LNCaP clone FGC (cell line): Measurements from ENCODE around the gene METTL26.

Experiments
- DNase-seq: peaks from one replicate; pipeline ENCODE4 v3.0.0-alpha.2; 2011; ENCODE audit warnings: low read depth
- H3K4me3 ChIP-seq: 2 replicates; pipeline ENCODE4 v1.5.1; 2011; ENCODE audit warnings: mild to moderate bottlenecking, low read depth, low read length, control low read depth
- TF ChIP-seq, protein P1 (sequence below): IDR thresholded peaks from 2 replicates; pipeline ENCODE4 v1.5.1; 2012; ENCODE audit warnings: mild to moderate bottlenecking; ENCODE audit not compliant: control insufficient read depth, insufficient read depth; ENCODE audit errors: extremely low read depth

METTL26 gene

DNA sequence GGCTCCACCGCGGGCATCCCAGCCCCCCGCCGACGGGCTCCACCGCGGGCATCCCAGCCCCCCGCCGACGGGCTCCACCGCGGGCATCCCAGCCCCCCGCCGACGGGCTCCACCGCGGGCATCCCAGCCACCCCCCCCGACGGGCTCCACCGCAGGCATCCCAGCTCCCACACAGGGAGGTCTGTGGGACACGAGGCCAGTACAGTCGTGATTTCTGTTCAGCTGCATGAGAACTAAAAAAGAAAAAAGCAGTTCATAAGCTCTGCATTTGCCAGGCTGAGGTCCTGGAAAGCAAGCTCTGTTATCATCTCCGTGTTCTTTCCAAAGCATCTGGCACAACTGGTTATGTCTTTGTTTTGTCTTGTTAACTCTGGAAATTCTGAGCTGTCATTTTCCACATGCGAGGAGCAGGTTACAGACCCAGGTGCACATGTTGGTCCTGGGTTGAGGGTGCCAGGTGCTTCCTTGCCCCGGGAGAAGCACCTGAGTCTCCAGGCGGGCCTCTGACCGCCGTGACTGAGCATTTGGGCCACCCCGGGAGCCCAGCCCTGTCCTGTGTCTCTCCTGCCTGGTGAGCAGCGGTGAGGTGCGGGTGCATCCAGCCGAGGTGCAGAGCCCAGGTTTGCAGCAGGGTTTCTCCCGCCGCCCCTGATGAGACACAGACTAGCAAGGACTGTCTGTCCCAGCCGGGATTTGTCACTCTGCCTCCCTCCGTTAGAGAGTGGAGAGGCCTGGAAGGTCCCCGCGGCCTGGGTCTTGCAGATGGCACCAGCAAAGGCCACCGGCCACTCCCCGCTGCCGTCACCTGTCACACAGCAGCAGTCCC lies 15.2 kb downstream of the METTL26 start:
- TF ChIP-seq, protein P1, sequence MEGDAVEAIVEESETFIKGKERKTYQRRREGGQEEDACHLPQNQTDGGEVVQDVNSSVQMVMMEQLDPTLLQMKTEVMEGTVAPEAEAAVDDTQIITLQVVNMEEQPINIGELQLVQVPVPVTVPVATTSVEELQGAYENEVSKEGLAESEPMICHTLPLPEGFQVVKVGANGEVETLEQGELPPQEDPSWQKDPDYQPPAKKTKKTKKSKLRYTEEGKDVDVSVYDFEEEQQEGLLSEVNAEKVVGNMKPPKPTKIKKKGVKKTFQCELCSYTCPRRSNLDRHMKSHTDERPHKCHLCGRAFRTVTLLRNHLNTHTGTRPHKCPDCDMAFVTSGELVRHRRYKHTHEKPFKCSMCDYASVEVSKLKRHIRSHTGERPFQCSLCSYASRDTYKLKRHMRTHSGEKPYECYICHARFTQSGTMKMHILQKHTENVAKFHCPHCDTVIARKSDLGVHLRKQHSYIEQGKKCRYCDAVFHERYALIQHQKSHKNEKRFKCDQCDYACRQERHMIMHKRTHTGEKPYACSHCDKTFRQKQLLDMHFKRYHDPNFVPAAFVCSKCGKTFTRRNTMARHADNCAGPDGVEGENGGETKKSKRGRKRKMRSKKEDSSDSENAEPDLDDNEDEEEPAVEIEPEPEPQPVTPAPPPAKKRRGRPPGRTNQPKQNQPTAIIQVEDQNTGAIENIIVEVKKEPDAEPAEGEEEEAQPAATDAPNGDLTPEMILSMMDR, result no peak
- no peak overlapping the region for H3K4me3 ChIP-seq
- no peak for DNase-seq

DNA sequence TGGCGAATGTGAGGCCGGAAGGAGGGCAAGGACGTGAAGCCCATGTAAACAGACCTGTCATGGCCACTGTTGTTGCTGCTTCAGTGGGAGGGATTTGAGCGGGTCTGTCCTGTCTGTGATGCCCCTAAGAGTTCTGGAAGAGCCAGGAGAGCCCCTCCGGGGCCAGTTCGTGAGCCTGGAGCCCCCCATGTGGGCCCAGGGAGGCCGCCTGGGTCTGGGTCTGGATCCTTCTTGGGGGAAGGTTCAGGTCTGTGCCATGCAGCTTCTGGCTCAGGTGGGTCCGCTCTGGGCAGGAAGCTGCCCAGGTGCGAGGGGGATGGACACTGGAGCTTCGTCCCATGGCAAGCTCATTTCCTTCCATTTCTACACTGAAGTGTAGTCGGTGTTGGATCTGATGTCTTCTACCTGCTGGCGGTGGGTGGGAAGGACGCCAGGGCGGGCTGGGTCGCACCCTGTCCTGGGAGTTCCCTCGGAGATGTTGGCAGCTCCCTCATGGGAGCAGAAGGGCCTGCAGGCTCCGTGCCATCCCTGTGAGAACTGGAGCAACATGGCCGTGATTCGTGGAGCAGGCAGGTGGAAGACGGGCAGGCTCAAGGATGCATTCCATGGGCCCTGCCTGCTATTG lies 16.5 kb downstream of the METTL26 start:
- no peak overlapping the region for H3K4me3 ChIP-seq
- no peak for DNase-seq
- TF ChIP-seq, protein P1, result no peak

DNA sequence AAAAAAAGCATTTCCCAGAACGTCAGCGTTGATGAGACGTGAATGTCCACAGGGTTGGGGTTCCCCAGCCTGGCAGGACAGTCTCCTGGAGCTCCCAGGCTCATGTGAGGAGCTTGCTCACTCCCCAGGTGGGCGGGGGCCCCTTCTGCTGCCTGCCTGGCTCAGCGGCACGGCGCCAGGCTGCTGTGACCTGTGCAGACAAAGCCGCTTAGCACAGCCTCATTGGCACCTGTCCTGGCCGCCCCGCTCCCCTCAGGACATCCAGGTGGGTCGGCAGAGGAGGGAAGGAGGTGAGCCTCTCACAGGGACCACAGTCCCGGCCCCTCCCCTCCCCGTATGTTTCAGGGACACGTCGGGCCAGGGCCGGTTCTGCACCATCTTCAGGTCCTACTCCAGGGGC lies 18.2 kb downstream of the METTL26 start:
- no peak for DNase-seq
- TF ChIP-seq, protein P1, result no peak
- H3K4me3 ChIP-seq, result no peak overlapping the region

DNA sequence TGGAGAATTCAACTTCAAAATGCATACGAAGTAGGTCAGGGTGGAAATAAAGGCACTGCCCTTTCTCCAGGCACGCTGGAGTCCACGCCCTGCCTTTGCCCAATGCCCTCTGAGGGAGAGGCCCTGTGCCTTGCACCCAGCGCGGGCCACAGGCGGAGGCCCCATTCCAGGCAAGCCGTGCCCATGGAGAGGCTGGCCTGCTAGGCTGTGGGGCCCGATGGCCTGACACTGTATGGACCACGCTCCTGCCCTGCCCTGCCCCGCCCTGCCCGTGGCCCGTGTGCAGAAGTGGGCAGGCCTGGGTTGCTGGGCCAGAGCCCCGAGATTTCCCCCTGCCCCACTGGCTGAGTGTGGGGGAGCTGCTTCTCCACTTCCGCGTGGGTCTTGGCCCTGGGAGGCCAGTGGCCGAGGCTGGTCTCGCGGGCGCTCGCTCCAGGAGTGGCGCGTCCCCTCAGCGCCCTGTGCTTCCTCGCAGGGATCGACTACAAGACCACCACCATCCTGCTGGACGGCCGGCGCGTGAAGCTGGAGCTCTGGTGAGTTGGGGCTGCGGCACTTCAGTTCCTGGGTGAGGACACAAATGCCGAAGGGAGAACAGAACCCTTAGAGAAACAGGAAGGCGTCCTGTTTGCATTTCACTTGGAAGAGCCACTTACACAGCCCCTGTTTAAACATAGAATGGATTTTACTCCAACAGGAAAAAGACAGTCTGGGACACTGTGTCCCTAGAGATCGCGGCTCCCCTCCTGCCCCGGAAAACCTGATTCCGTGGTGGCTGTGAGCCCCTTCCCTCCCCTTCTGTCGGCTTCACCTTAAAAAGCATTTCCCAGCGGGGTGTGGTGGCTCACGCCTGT lies 19.1 kb downstream of the METTL26 start:
- DNase-seq, result peak; percentile 19
- TF ChIP-seq, protein P1, result no peak
- no peak overlapping the region for H3K4me3 ChIP-seq

DNA sequence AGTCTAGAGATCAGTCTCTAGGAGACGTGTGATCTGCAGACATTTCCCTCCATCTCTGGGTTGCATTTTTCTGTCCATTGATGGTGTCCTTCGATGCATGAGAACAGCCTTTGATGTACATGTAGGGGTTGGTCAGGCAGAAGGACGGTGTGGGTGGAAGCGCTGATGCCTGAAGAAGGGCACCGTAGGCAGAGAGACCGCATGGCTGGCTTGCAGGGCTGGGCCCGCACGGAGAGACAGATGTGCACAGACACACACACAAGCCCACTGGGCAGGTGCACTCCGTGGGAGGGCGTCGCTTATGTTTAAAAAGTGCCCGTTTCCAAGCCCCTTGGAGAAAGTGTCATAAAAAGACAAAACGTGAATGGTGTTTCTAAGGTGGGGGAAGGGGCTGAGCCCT lies 21.0 kb downstream of the METTL26 start:
- DNase-seq, result no peak
- TF ChIP-seq, protein P1, result no peak
- no peak overlapping the region for H3K4me3 ChIP-seq

DNA sequence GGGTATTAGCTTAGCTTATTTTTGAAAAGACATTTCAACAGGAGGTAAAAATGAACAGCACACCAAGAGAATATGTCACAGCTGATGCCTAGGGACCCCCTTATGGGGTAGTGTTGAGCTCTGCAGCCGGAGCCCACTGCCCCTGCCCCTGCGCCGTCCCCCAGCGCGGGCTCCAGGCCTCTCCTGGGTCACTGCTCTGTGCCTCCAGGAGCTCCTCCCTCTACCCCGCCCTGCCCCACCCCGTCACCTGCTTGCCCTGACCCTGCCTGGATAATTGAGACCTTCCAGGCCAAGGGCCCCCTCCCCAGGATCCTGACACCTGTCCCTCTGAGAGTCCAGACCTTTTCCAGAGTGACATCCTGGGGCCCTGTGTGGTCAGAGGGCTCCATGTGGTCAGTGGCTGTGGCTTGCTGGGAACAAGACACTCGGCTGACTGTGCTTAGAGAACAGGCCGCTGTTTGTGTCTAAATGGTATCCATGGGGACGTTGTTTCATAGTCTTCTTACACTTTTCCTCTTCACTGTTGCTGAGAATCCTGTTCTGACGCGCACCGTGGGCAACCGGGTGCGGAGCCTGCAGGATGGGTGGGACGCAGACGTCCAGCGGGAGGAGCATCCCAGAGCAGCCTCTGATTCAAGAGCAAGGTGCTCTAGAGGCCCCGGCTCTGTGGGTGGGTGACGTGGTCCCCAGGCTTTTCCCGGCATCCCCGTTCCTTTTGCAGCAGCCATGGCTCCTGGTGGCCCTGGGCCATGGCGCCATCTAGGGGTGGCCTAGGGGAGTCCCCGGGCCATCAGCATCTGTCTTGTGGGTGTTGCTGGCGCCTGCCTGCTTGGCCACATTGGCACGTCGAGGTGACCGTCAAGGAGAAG lies 25.4 kb downstream of the METTL26 start:
- no peak for DNase-seq
- H3K4me3 ChIP-seq, result no peak overlapping the region
- TF ChIP-seq, protein P1, result peak; percentile 34; the same call in 1 of the 2 replicates
